GM23248 (cell line): Measurements from ENCODE around the gene GABBR2.

Source experiments
- EZH2 ChIP-seq: fragments of 200-600 bp; sonication (generic); IDR thresholded peaks from 2 replicates; pipeline ENCODE4 v1.6.1; 2018; ENCODE audit warnings: antibody characterized with exemption, mild to moderate bottlenecking; ENCODE audit not compliant: insufficient read depth, poor library complexity, severe bottlenecking
- EZH2phosphoT487 ChIP-seq: fragments of 200-600 bp; sonication (generic); IDR thresholded peaks from 2 replicates; pipeline ENCODE4 v1.6.1; 2018; ENCODE audit warnings: antibody characterized with exemption, moderate library complexity, mild to moderate bottlenecking, low read depth; ENCODE audit not compliant: insufficient read depth

DNA sequence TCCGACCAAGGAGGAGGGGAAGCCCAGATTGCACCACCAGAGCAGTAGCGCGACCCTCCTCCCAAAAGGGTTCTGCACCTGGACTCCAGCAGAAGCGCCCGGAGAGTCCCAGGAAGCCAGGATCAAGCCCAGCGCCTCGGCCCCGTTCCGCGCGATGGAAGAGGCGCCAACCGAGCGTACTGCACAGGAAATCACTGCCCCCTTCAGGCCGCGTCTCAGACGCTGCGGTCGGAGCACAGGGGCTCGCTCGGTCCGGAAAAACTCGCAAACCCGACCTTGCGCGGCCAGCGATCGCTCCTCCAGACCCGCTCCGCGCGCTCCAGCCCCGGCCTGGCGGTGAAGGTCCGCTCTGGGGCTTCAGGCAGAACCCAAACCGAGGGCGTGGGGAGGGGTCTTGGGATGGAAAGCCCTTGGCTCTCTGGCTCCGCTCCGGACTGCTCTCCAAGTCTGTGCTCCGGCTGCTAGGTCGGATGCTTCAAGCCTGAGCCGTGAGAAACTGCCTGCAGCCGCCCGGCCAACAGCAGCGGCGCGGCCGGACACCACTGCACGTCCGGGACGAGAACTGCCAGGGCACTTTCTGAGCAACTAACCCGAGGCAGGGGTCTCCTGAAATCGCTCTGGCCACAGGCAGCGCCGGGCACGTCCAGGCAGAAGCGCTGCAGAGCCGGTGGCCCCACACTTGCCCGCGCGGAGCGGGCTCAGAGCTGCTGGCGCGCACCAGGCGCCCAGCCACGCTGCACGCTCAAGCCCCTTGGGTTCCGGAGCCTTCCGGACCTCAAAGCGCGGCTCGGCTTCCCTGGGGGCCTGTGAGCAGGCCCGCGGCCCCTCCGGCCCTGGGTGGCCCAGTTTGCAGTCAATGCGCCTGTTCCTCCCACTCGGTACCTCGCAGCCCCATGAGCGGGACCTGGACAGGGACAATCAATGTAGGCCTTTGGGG lies 1.3 kb downstream of the GABBR2 start:
- TF ChIP-seq EZH2phosphoT487 (no peak), EZH2 (no peak)
